BLaER1 treated with 17β-estradiol and CSF1 and Interleukin-3, amounts not matched to agents 10 nM and 100 nM (cell line): ENCODE measurements around the gene PDYN.

Experiments used
- H3K27ac ChIP-seq, 11 experiments: shearing (Covaris generic); formaldehyde crosslinking; 2 replicates each; pipeline ENCODE4 v1.8.1; 2022
- H3K27me3 ChIP-seq, 11 experiments: shearing (Covaris generic); formaldehyde crosslinking; 2 replicates each; pipeline ENCODE4 v1.8.1; 2022
- H3K36me3 ChIP-seq, 11 experiments: shearing (Covaris generic); formaldehyde crosslinking; 2 replicates each; pipeline ENCODE4 v1.8.1; 2022
- H3K4me1 ChIP-seq, 10 experiments: shearing (Covaris generic); formaldehyde crosslinking; 2 replicates each; pipeline ENCODE4 v1.8.1; 2022
- H3K4me2 ChIP-seq, 11 experiments: shearing (Covaris generic); formaldehyde crosslinking; 2 replicates each; pipeline ENCODE4 v1.8.1; 2022
- H3K4me3 ChIP-seq, 10 experiments: shearing (Covaris generic); formaldehyde crosslinking; 2 replicates each; pipeline ENCODE4 v1.8.1; 2022
- H3K9ac ChIP-seq, 11 experiments: shearing (Covaris generic); formaldehyde crosslinking; 2 replicates each; pipeline ENCODE4 v1.8.1; 2022
- H3K9me3 ChIP-seq, 11 experiments: shearing (Covaris generic); formaldehyde crosslinking; replicated peaks in 1 of 11; 2 replicates each; pipeline ENCODE4 v1.8.1; 2022
- H4K20me1 ChIP-seq, 11 experiments: shearing (Covaris generic); formaldehyde crosslinking; 2 replicates each; pipeline ENCODE4 v1.8.1; 2022
- Cebpa-rat ChIP-seq, 11 experiments: shearing (Covaris generic); IDR thresholded peaks; 2 replicates each; pipeline ENCODE4 v1.8.1; 2022

PDYN gene

DNA sequence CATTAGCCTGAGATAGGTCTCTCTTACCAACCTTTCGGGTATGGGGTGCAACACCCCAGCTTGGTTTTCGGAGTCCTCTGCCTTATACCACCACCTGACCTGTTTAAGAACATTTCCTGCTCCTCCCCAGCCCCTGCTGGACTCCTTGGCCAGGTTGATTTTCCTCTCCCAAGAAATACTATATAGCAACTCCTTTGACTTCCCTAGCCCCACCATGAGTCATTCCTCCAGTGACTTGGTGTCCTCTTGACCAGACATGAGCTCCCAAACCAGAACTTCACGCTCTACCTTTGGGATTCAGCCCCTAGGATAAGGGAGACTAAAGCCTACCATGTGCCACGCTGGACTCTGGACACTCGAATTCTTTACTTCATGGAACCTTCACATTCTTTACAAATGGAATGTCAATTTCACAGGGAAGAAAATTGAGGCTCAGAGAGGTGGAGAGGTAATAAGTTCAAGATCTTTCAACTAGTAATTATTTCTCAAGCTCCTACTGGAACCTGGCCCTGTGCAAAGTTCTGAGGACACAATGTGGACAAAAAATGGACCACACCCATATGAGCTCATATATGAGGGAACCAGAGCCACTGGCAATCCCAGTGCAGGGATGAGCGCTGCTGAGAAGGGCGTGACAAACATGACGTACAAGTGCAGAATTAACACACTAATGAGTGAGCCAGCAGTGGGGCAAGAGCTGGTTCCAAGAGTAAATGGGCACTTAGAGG is 50.4 kb downstream of the PDYN start:
- no peaks in the 10 kb centered on the region for H3K27me3 ChIP-seq
- peak overlapping the region in 6 of 11 experiments; percentile 84 to 98 (median 96); a peak in 13 of 22 replicates for H3K27ac ChIP-seq
- H3K4me1 ChIP-seq, result peaks cover 3 to 100% (median 84%) of the 10 kb centered on the region in 10 experiments
- H4K20me1 ChIP-seq, result peaks cover 0 to 5% (median 0%) of the 10 kb centered on the region in 11 experiments; a peak in 2 of 22 replicates
- peaks cover 0 to 19% (median 11%) of the 10 kb centered on the region in 11 experiments; a peak in 14 of 22 replicates for H3K36me3 ChIP-seq
- H3K9me3 ChIP-seq, result no peaks in the 10 kb centered on the region
- H3K4me2 ChIP-seq, result peak overlapping the region in 6 of 11 experiments; percentile 79 to 91 (median 86); a peak in 12 of 22 replicates
- H3K4me3 ChIP-seq, result no peak overlapping the region
- H3K9ac ChIP-seq, result peak overlapping the region in 4 of 11 experiments; percentile 76 to 87 (median 84); a peak in 8 of 22 replicates
- no peak for TF ChIP-seq Cebpa-rat (IDR thresholded peaks at IDR 0.05)

DNA sequence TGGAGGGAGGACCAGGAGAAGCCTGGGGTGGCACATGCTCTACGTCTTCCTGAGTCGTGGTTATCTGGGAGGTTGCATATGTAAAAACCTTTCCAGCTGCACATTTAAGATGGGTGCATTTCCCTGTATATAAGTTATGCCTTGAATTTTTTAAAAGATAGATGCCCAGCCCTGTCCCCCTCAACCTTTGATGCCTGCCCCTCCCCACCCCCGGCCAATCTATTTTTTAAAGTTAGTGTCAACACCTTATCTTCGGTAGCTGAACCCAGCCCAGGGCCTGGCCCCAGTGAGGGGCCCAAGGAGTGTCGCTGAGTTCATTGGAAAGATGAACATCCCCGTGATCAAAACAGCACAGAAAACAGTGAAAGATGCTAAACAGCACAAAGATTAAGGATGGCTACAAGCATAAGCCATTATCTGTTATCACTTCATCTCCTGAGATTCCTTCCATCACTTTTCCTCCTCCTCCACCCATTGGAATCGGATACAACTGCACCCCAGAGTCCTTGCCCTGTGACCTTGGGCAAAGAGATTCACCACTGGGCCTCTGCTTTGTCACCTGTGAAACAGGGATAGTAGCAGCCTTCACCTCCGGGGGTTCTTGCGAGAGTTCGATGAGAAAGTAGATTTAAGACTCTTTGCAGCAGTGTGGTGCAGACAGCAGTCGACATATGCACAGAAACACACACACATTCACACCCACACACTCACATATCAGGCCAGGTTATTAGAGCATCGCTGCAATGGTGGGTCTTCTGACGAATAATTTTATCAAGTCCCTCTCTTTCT is 51.2 kb downstream of the PDYN start:
- Histone ChIP-seq H3K4me1 (peaks cover 0 to 98% (median 78%) of the 10 kb centered on the region in 10 experiments; a peak in 17 of 20 replicates), H3K9me3 (no peaks in the 10 kb centered on the region), H4K20me1 (peaks cover 0 to 10% (median 0%) of the 10 kb centered on the region in 11 experiments; a peak in 2 of 22 replicates), H3K27me3 (no peaks in the 10 kb centered on the region), H3K4me2 (peak overlapping the region in 6 of 11 experiments; percentile 4 to 91 (median 84); a peak in 11 of 22 replicates), H3K4me3 (no peak overlapping the region), H3K27ac (peak overlapping the region in 6 of 11 experiments; percentile 84 to 98 (median 96); a peak in 13 of 22 replicates), H3K9ac (peak overlapping the region in 4 of 11 experiments; percentile 33 to 87 (median 84); a peak in 4 of 22 replicates), H3K36me3 (peaks cover 0 to 27% (median 16%) of the 10 kb centered on the region in 11 experiments; a peak in 14 of 22 replicates)
- no peak for TF ChIP-seq Cebpa-rat (IDR thresholded peaks at IDR 0.05)

- Histone ChIP-seq H3K9me3 (no peaks in the 10 kb centered on the region), H3K4me3 (no peak overlapping the region), H3K27ac (peak overlapping the region in 7 of 11 experiments; percentile 28 to 98 (median 94); a peak in 12 of 22 replicates), H3K36me3 (peaks cover 0 to 33% (median 23%) of the 10 kb centered on the region in 11 experiments; a peak in 15 of 22 replicates), H3K27me3 (no peaks in the 10 kb centered on the region), H3K4me2 (peak overlapping the region in 5 of 11 experiments; percentile 79 to 91 (median 90); a peak in 10 of 22 replicates), H3K9ac (peak overlapping the region in 3 of 11 experiments; percentile 3 to 33 (median 21); a peak in 1 of 22 replicates), H4K20me1 (peaks cover 0 to 15% (median 0%) of the 10 kb centered on the region in 11 experiments; a peak in 2 of 22 replicates), H3K4me1 (peaks cover 0 to 98% (median 72%) of the 10 kb centered on the region in 10 experiments; a peak in 17 of 20 replicates)
- no peak for TF ChIP-seq Cebpa-rat (IDR thresholded peaks at IDR 0.05)
Measured at GRCh38 chr20:1942061-1942460, 51.8 kb downstream of the PDYN start.

GRCh38 chr20:1941226-1941625 is 52.6 kb downstream of the PDYN start:
- no peaks in the 10 kb centered on the region for H3K27me3 ChIP-seq
- peaks cover 0 to 41% (median 31%) of the 10 kb centered on the region in 11 experiments; a peak in 15 of 22 replicates for H3K36me3 ChIP-seq
- peak overlapping the region in 6 of 11 experiments; percentile 24 to 98 (median 96); a peak in 9 of 22 replicates for H3K27ac ChIP-seq
- peak overlapping the region in 4 of 11 experiments; percentile 79 to 91 (median 90); a peak in 7 of 22 replicates for H3K4me2 ChIP-seq
- H3K4me1 ChIP-seq, result peaks cover 0 to 98% (median 64%) of the 10 kb centered on the region in 10 experiments; a peak in 16 of 20 replicates
- H3K9me3 ChIP-seq, result no peaks in the 10 kb centered on the region
- H3K9ac ChIP-seq, result no peak overlapping the region; a peak in 1 of 22 replicates
- H4K20me1 ChIP-seq, result peaks cover 0 to 20% (median 0%) of the 10 kb centered on the region in 11 experiments; a peak in 2 of 22 replicates
- no peak for TF ChIP-seq Cebpa-rat (IDR thresholded peaks at IDR 0.05)
- H3K4me3 ChIP-seq, result no peak overlapping the region

DNA sequence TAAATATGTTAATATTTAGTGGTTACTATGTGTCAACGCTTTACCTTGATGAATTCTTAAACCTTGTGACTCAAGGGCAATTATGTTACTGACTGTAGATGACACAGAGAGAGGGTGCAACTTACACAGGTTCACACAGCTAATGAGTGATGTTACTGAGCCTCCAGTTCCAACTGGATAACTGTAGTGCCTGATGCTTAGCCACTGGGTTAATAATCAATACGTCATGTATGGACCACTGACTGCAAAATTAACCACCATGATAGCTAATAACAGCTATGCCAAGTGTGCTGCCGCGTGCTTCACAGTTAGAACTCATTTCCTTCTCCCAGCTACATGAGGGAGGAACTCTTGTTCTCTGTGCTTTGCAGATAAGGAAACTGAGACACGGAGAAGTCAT is 53.3 kb downstream of the PDYN start:
- H3K27me3 ChIP-seq, result no peaks in the 10 kb centered on the region
- TF ChIP-seq Cebpa-rat (IDR thresholded peaks at IDR 0.05), result no peak
- peak overlapping the region in 3 of 11 experiments; percentile 24 to 98 (median 98); a peak in 3 of 22 replicates for H3K27ac ChIP-seq
- no peak overlapping the region for H3K4me3 ChIP-seq
- peak overlapping the region in 4 of 11 experiments; percentile 79 to 91 (median 90); a peak in 7 of 22 replicates for H3K4me2 ChIP-seq
- peaks cover 0 to 27% (median 0%) of the 10 kb centered on the region in 11 experiments; a peak in 2 of 22 replicates for H4K20me1 ChIP-seq
- no peak overlapping the region for H3K9ac ChIP-seq
- no peaks in the 10 kb centered on the region for H3K9me3 ChIP-seq
- H3K36me3 ChIP-seq, result peaks cover 0 to 48% (median 37%) of the 10 kb centered on the region in 11 experiments; a peak in 15 of 22 replicates
- H3K4me1 ChIP-seq, result peaks cover 0 to 98% (median 58%) of the 10 kb centered on the region in 10 experiments; a peak in 16 of 20 replicates

- no peak overlapping the region for H3K9ac ChIP-seq
- peaks cover 0 to 98% (median 57%) of the 10 kb centered on the region in 10 experiments; a peak in 17 of 20 replicates for H3K4me1 ChIP-seq
- H3K27ac ChIP-seq, result peak overlapping the region in 4 of 11 experiments; percentile 6 to 57 (median 33); a peak in 5 of 22 replicates
- H3K4me3 ChIP-seq, result no peak overlapping the region
- H4K20me1 ChIP-seq, result peaks cover 0 to 40% (median 0%) of the 10 kb centered on the region in 11 experiments; a peak in 2 of 22 replicates
- peaks cover 0 to 61% (median 46%) of the 10 kb centered on the region in 11 experiments; a peak in 16 of 22 replicates for H3K36me3 ChIP-seq
- no peak for TF ChIP-seq Cebpa-rat (IDR thresholded peaks at IDR 0.05)
- no peaks in the 10 kb centered on the region for H3K9me3 ChIP-seq
- peak overlapping the region in 7 of 11 experiments; percentile 6 to 90 (median 20); a peak in 9 of 22 replicates for H3K4me2 ChIP-seq
- no peaks in the 10 kb centered on the region for H3K27me3 ChIP-seq
Measured at GRCh38 chr20:1939270-1939595, 54.6 kb downstream of the PDYN start.

DNA sequence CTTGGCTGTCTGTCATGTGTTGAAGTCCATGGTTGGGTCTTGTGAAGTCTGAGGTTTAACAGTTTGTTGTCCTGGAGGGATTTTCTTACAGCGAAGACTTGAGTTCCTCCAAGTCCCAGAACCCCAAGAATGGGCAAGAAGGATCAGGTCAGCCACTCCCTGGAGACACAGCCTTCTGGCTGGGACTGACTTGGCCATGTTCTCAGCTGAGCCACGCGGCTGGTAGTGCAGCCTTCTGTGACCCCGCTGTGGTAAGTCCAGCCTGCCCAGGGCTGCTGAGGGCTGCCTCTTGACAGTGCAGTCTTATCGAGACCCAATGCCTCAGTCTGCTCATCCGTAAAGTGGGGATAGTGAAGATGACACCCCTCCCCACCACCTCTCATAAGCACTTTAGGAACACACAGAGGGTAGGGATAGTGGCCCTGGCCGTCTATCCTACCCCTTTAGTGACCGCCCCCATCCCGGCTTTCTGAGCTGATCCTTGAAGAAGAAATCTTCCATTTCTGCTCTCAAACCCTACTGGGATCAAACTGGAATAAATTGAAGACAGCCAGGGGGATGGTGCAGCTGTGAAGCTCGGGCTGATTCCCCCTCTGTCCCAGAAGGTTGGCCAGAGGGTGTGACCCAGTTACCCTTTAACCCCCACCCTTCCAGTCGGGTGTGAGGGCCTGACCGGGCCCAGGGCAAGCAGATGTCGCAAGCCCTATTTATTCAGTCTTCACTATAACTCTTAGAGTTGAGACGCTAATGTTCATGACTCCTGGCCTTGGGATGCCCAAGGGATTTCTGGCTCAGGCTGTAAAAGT is 55.2 kb downstream of the PDYN start:
- TF ChIP-seq Cebpa-rat (IDR thresholded peaks at IDR 0.05), result no peak
- H3K4me3 ChIP-seq, result no peak overlapping the region
- peaks cover 0 to 67% (median 46%) of the 10 kb centered on the region in 11 experiments; a peak in 16 of 22 replicates for H3K36me3 ChIP-seq
- H3K4me2 ChIP-seq, result peak overlapping the region in 6 of 11 experiments; percentile 6 to 90 (median 35); a peak in 9 of 22 replicates
- H3K27ac ChIP-seq, result peak overlapping the region in 4 of 11 experiments; percentile 6 to 57 (median 33); a peak in 5 of 22 replicates
- no peaks in the 10 kb centered on the region for H3K27me3 ChIP-seq
- H3K9me3 ChIP-seq, result no peaks in the 10 kb centered on the region
- H4K20me1 ChIP-seq, result peaks cover 0 to 46% (median 0%) of the 10 kb centered on the region in 11 experiments; a peak in 2 of 22 replicates
- peaks cover 0 to 98% (median 57%) of the 10 kb centered on the region in 10 experiments; a peak in 17 of 20 replicates for H3K4me1 ChIP-seq
- peak overlapping the region in 1 of 11 experiments; percentile 20; a peak in 1 of 22 replicates for H3K9ac ChIP-seq
